ENCODE measurements around the gene KNDC1. TPM values are rescaled to one million over a fixed set of nuclear protein-coding genes. Genes with fewer than 3 reads are reported as not detected.
"Not testable (repeated sequence)": the region's sequence is repeated elsewhere in the genome, so short reads cannot be mapped to it uniquely, and the experiment has no call there.

Gene KNDC1
- total and polyA plus RNA-seq, 8 donors: 2.5 to 10.4 (median 4.0) TPM

GRCh38 chr10:133261726-133262325, 101.8 kb downstream of the KNDC1 start:
- TF ChIP-seq CTCF (IDR thresholded peaks at IDR 0.05): no peak
- Histone ChIP-seq H3K27me3 (peaks cover 0 to 5% of the 10 kb centered on the region in 2 donors), H3K4me3 (peak overlapping the region; percentile 48 to 67), H3K36me3 (peaks cover 0 to 17% of the 10 kb centered on the region in 2 donors), H3K9me3 (no peaks in the 10 kb centered on the region), H3K27ac (peak overlapping the region; percentile 83 to 94), H3K4me1 (peaks cover 31 to 70% of the 10 kb centered on the region in 2 donors)
- DNase-seq: peak in 3 of 4 donors; percentile 74 to 96 (median 90)
- intact Hi-C loops (cut with DNase I): no loop called here
- ATAC-seq: peak; percentile 67

- Histone ChIP-seq H3K4me3 (no peak overlapping the region), H3K36me3 (peaks cover 0 to 25% of the 10 kb centered on the region in 2 donors), H3K27me3 (peaks cover 0 to 5% of the 10 kb centered on the region in 2 donors), H3K27ac (peak overlapping the region in 1 of 2 donors; percentile 40), H3K4me1 (peaks cover 26 to 62% of the 10 kb centered on the region in 2 donors), H3K9me3 (no peaks in the 10 kb centered on the region)
- ATAC-seq: no peak
- no peak for TF ChIP-seq CTCF (IDR thresholded peaks at IDR 0.05)
- intact Hi-C loops (cut with DNase I): no loop called here
- DNase-seq: no peak
These were observed 102.7 kb downstream of the KNDC1 start for GRCh38 chr10:133262696-133263095.

GRCh38 chr10:133263674-133264073, 103.7 kb downstream of the KNDC1 start:
- Histone ChIP-seq H3K27ac (no peak overlapping the region), H3K36me3 (peaks cover 0 to 35% of the 10 kb centered on the region in 2 donors), H3K4me1 (peaks cover 16 to 52% of the 10 kb centered on the region in 2 donors), H3K27me3 (peaks cover 0 to 5% of the 10 kb centered on the region in 2 donors), H3K4me3 (no peak overlapping the region), H3K9me3 (no peaks in the 10 kb centered on the region)
- ATAC-seq: no peak
- no peak for DNase-seq
- no peak for TF ChIP-seq CTCF (IDR thresholded peaks at IDR 0.05)
- intact Hi-C loops (cut with DNase I): no loop called here

- no peak for TF ChIP-seq CTCF (IDR thresholded peaks at IDR 0.05)
- peaks cover 0 to 5% of the 10 kb centered on the region in 2 donors for H3K27me3 ChIP-seq
- intact Hi-C loops (cut with DNase I): no loop called here
- H3K4me1 ChIP-seq: peaks cover 10 to 44% of the 10 kb centered on the region in 2 donors
- H3K9me3 ChIP-seq: no peaks in the 10 kb centered on the region
- H3K27ac ChIP-seq: peak overlapping the region in 1 of 2 donors; percentile 28
- no peak overlapping the region for H3K4me3 ChIP-seq
- H3K36me3 ChIP-seq: peaks cover 0 to 43% of the 10 kb centered on the region in 2 donors
- ATAC-seq (no peak), DNase-seq (peak in 1 of 4 donors; percentile 61)
These were observed 104.4 kb downstream of the KNDC1 start for GRCh38 chr10:133264461-133264860.

- H3K27me3 ChIP-seq; H3K9me3 ChIP-seq; intact Hi-C loops (cut with DNase I); ATAC-seq; H3K4me3 ChIP-seq; DNase-seq; H3K27ac ChIP-seq: not testable (repeated sequence)
- peaks cover 0 to 49% of the 10 kb centered on the region in 2 donors for H3K36me3 ChIP-seq
- peaks cover 6 to 38% of the 10 kb centered on the region in 2 donors for H3K4me1 ChIP-seq
These were observed 105.0 kb downstream of the KNDC1 start for GRCh38 chr10:133265052-133265451.

All from left lung (tissue), 10 donors.